Keratinocyte (primary cell): Measurements from ENCODE around the gene TMCC1. TPM values are rescaled to one million over a fixed set of nuclear protein-coding genes. Genes with fewer than 3 reads are reported as not detected.
"Not testable (repeated sequence)": the region's sequence is repeated elsewhere in the genome, so short reads cannot be mapped to it uniquely, and the experiment has no call there.

ENCODE experiments used
- DNase-seq: peaks from one replicate; pipeline ENCODE4 v3.0.0-alpha.2; 2011; ENCODE audit warnings: low read depth, missing footprints, low spot score
- FAIRE-seq: peaks from 2 replicates; lab custom pipeline; 2011; peaks lifted over from hg19 to GRCh38; lab: Jason Lieb, UNC
- H2AFZ ChIP-seq: 2 replicates; pipeline ENCODE4 v1.6.0; 2012; ENCODE audit warnings: low read length, control low read depth, inconsistent platforms; ENCODE audit not compliant: control insufficient read depth
- H3K27ac ChIP-seq: 2 replicates; pipeline ENCODE4 v1.5.1; 2011; ENCODE audit warnings: low read length; ENCODE audit not compliant: control insufficient read depth, insufficient read depth
- H3K27me3 ChIP-seq: 3 replicates; pipeline ENCODE4 v1.6.0; 2011; ENCODE audit warnings: low read length; ENCODE audit not compliant: control insufficient read depth, insufficient read depth; ENCODE audit errors: extremely low read depth
- H3K36me3 ChIP-seq, 2 experiments: 2 replicates in 1 of 2; 3 replicates in 1 of 2; pipeline ENCODE4 v1.5.1; 2011; ENCODE audit warnings: low read length in 2 of 2, mild to moderate bottlenecking in 1 of 2; ENCODE audit not compliant: control insufficient read depth in 2 of 2, insufficient read depth in 2 of 2; ENCODE audit errors: extremely low read depth in 1 of 2
- H3K4me1 ChIP-seq: 3 replicates; pipeline ENCODE4 v1.5.1; 2011; ENCODE audit warnings: low read length; ENCODE audit not compliant: control insufficient read depth, insufficient read depth; ENCODE audit errors: extremely low read depth
- H3K4me2 ChIP-seq: 3 replicates; pipeline ENCODE4 v1.6.0; 2011; ENCODE audit warnings: low read depth, low read length; ENCODE audit not compliant: control insufficient read depth, insufficient read depth; ENCODE audit errors: extremely low read depth
- H3K4me3 ChIP-seq, 3 experiments: fragments of 200-600 bp in 1 of 3; sonication (generic) in 1 of 3; 2 replicates in 2 of 3; 3 replicates in 1 of 3; pipeline ENCODE4 v1.5.1; 2011 to 2016; ENCODE audit warnings: low read length in 3 of 3, mild to moderate bottlenecking in 3 of 3, control low read depth in 2 of 3, inconsistent platforms in 1 of 3, low read depth in 1 of 3, mixed read lengths in 1 of 3, mixed run types in 1 of 3, moderate library complexity in 1 of 3; ENCODE audit not compliant: control insufficient read depth in 2 of 3, insufficient read depth in 2 of 3; ENCODE audit errors: extremely low read depth in 1 of 3
- H3K79me2 ChIP-seq: 2 replicates; pipeline ENCODE4 v1.6.0; 2012; ENCODE audit warnings: low read length; ENCODE audit not compliant: control insufficient read depth, insufficient read depth
- H3K9ac ChIP-seq: 3 replicates; pipeline ENCODE4 v1.6.0; 2011; ENCODE audit warnings: low read length; ENCODE audit not compliant: control insufficient read depth, insufficient read depth; ENCODE audit errors: extremely low read depth
- H3K9me1 ChIP-seq: 3 replicates; pipeline ENCODE4 v1.6.0; 2011; ENCODE audit warnings: low read length; ENCODE audit not compliant: control insufficient read depth, insufficient read depth; ENCODE audit errors: extremely low read depth
- H3K9me3 ChIP-seq: 2 replicates; pipeline ENCODE4 v1.5.1; 2012; ENCODE audit warnings: low read depth, low read length; ENCODE audit not compliant: control insufficient read depth
- H4K20me1 ChIP-seq: 3 replicates; pipeline ENCODE4 v1.6.0; 2011; ENCODE audit warnings: low read length; ENCODE audit not compliant: control insufficient read depth, insufficient read depth; ENCODE audit errors: extremely low read depth
- CTCF ChIP-seq, 3 experiments: IDR thresholded peaks in 1 of 3; conservative IDR thresholded peaks in 1 of 3; optimal IDR thresholded peaks in 1 of 3; 2 replicates in 2 of 3; 3 replicates in 1 of 3; pipeline versions ENCODE3 to v1.5.1; 2011; ENCODE audit warnings: low read length in 3 of 3, mild to moderate bottlenecking in 3 of 3, moderate library complexity in 2 of 3, control low read depth in 1 of 3, inconsistent platforms in 1 of 3; ENCODE audit not compliant: insufficient read depth in 2 of 3; ENCODE audit errors: extremely low read depth in 1 of 3
- EZH2 ChIP-seq: IDR thresholded peaks from one replicate; pipeline ENCODE4 v1.6.1; 2012; ENCODE audit warnings: inconsistent platforms, mild to moderate bottlenecking, low read length, moderate library complexity
- dilution Hi-C: fragments of 300-500 bp; cut with MboI; formaldehyde crosslinking; loops from one replicate; pipeline ENCODE4 v1.7.0; 2020; ENCODE audit warnings: low sequenced_read_pairs; ENCODE audit not compliant: extremely low pct_ligation_motif_present
- polyA plus RNA-seq, 5 experiments: library from polyadenylated mRNA; depleted of rRNA in 3 of 5; stranded (reverse) in 3 of 5; stranded (forward) in 1 of 5; unstranded in 1 of 5; fragments of >200 nt; gene quantifications; 1 replicate in 1 of 5; 2 replicates in 3 of 5; 3 replicates in 1 of 5; pipeline versions ENCODE4 v1.2.1 to v1.2.3, GENCODE V29; 2011 to 2012; ENCODE audit warnings: missing spikeins in 2 of 5, low read depth in 1 of 5, low replicate concordance in 1 of 5

The TMCC1 gene
- polyA plus RNA-seq, 1 donor (not counting 4 experiments of a cell fraction or from before 2014, with no cell fraction given), result 27.7 TPM

GRCh38 chr3:129699199-129699598 lies 194.3 kb downstream of the TMCC1 start:
- Histone ChIP-seq H3K27ac (no peak overlapping the region), H3K4me1 (peaks cover 16% of the 10 kb centered on the region), H3K9me1 (no peaks in the 10 kb centered on the region), H3K36me3 (peaks cover 0 to 2% of the 10 kb centered on the region in 2 experiments), H3K4me2 (no peak overlapping the region), H3K9ac (no peak overlapping the region), H3K4me3 (no peak overlapping the region), H2AFZ (no peak overlapping the region), H4K20me1 (no peaks in the 10 kb centered on the region), H3K27me3 (no peaks in the 10 kb centered on the region), H3K79me2 (peaks cover 65% of the 10 kb centered on the region), H3K9me3 (peaks cover 2% of the 10 kb centered on the region)
- FAIRE-seq, result no peak
- dilution Hi-C loops, result no loop called here
- no peak for TF ChIP-seq EZH2
- TF ChIP-seq CTCF (optimal IDR thresholded peaks at IDR 0.05 in 1 of 3, IDR thresholded peaks at IDR 0.05 in 1 of 3, conservative IDR thresholded peaks at IDR 0.05 in 1 of 3; ENCODE audit: extremely low read depth in 1 of 3, insufficient read depth in 2 of 3, low read length in 3 of 3), result no peak
- no peak for DNase-seq

- Histone ChIP-seq H3K36me3 (peaks cover 0 to 2% of the 10 kb centered on the region in 2 experiments), H3K27ac (no peak overlapping the region), H3K4me3 (no peak overlapping the region), H3K79me2 (peaks cover 54% of the 10 kb centered on the region), H3K9ac (no peak overlapping the region), H2AFZ (no peak overlapping the region), H3K9me1 (no peaks in the 10 kb centered on the region), H3K27me3 (no peaks in the 10 kb centered on the region), H3K9me3 (peaks cover 2% of the 10 kb centered on the region), H3K4me2 (no peak overlapping the region), H3K4me1 (peaks cover 26% of the 10 kb centered on the region), H4K20me1 (no peaks in the 10 kb centered on the region)
- no peak for FAIRE-seq
- DNase-seq, result no peak
- dilution Hi-C loops, result no loop called here
- no peak for TF ChIP-seq CTCF (optimal IDR thresholded peaks at IDR 0.05 in 1 of 3, IDR thresholded peaks at IDR 0.05 in 1 of 3, conservative IDR thresholded peaks at IDR 0.05 in 1 of 3; ENCODE audit: extremely low read depth in 1 of 3, insufficient read depth in 2 of 3, low read length in 3 of 3)
- no peak for TF ChIP-seq EZH2
These were observed 196.1 kb downstream of the TMCC1 start for GRCh38 chr3:129697229-129697969.

GRCh38 chr3:129696430-129696829 lies 197.1 kb downstream of the TMCC1 start:
- H3K4me2 ChIP-seq, result not testable (repeated sequence)

More at GRCh38 chr3:129696430-129696829, 197.1 kb downstream of the TMCC1 start:
- H3K27ac ChIP-seq, H3K9me3 ChIP-seq, H3K9me1 ChIP-seq, DNase-seq, FAIRE-seq, H2AFZ ChIP-seq, H3K9ac ChIP-seq, dilution Hi-C loops, H3K4me3 ChIP-seq, H3K27me3 ChIP-seq, H4K20me1 ChIP-seq, H3K36me3 ChIP-seq: not testable (repeated sequence)
- Histone ChIP-seq H3K4me1 (peaks cover 26% of the 10 kb centered on the region), H3K79me2 (peaks cover 52% of the 10 kb centered on the region)
